Measurements from ENCODE around the gene SYT11.
A peak's percentile ranks its signal among the peaks of the same experiment; 100 is the strongest.

SYT11 gene

GRCh38 chr1:155827450-155827849 is 31.9 kb upstream of the SYT11 start:
- no peak overlapping the region for H3K27ac ChIP-seq (replicated peaks; ENCODE audit: low read length)
- no peak overlapping the region for H2BK120ac ChIP-seq (ENCODE audit: low read depth, low read length)
- no peak overlapping the region for H3K18ac ChIP-seq (ENCODE audit: low read length)
- no peak overlapping the region for H2BK12ac ChIP-seq (ENCODE audit: low read length)
- no peak overlapping the region for H3K4ac ChIP-seq (ENCODE audit: low read length)
- H3K9me3 ChIP-seq (replicated peaks in 1 of 2; ENCODE audit: control insufficient read depth in 2 of 2, insufficient read depth in 1 of 2, low read depth in 1 of 2, low read length in 2 of 2): peaks cover 0 to 11% of the 10 kb centered on the region in 2 donors
- no peak overlapping the region for H2BK5ac ChIP-seq (ENCODE audit: low read length)
- H3K27me3 ChIP-seq (ENCODE audit: control insufficient read depth in 3 of 3, insufficient read depth in 3 of 3, low read depth in 1 of 3, low read length in 3 of 3): no peaks in the 10 kb centered on the region
- no peak overlapping the region for H3K4me2 ChIP-seq (ENCODE audit: insufficient read depth, low read length, poor library complexity, severe bottlenecking)
- no peak overlapping the region for H3K14ac ChIP-seq (ENCODE audit: low read length)
- H3K4me1 ChIP-seq (ENCODE audit: control insufficient read depth in 2 of 2, insufficient read depth in 1 of 2, low read depth in 1 of 2, low read length in 2 of 2): no peaks in the 10 kb centered on the region
- H2AFZ ChIP-seq (ENCODE audit: low read length): no peak overlapping the region
- H4K8ac ChIP-seq (ENCODE audit: low read depth, low read length): no peak overlapping the region
- H3K23ac ChIP-seq (ENCODE audit: low read depth, low read length, poor library complexity): no peak overlapping the region
- H2BK15ac ChIP-seq (ENCODE audit: low read length): no peak overlapping the region
- no CpG with 5 or more reads among the region's 4 CpGs for WGBS, 2 donors (ENCODE audit: extremely low coverage in 2 of 2, insufficient read length in 2 of 2, insufficient replicate concordance in 1 of 2)
- H3K79me1 ChIP-seq (ENCODE audit: low read depth, low read length): peaks cover 4% of the 10 kb centered on the region
- H3K36me3 ChIP-seq (replicated peaks in 1 of 2; ENCODE audit: control insufficient read depth in 2 of 2, insufficient read depth in 2 of 2, low read length in 2 of 2): peaks cover 6 to 92% of the 10 kb centered on the region in 2 donors
- DNase-seq (ENCODE audit: low spot score): no peak
- H4K91ac ChIP-seq (ENCODE audit: low read depth, low read length, poor library complexity): no peak overlapping the region
- no peak overlapping the region for H3K9ac ChIP-seq (ENCODE audit: low read depth, low read length, poor library complexity)
- H3K4me3 ChIP-seq (ENCODE audit: low read length in 2 of 2): no peak overlapping the region
- H2AK5ac ChIP-seq (ENCODE audit: low read depth, low read length): no peak overlapping the region

- WGBS, 2 donors (ENCODE audit: extremely low coverage in 2 of 2, insufficient read length in 2 of 2, insufficient replicate concordance in 1 of 2): no CpG with 5 or more reads among the region's 7 CpGs
- H2BK5ac ChIP-seq (ENCODE audit: low read length): no peak overlapping the region
- no peak overlapping the region for H2BK12ac ChIP-seq (ENCODE audit: low read length)
- no peak for DNase-seq (ENCODE audit: low spot score)
- no peak overlapping the region for H4K91ac ChIP-seq (ENCODE audit: low read depth, low read length, poor library complexity)
- H3K4me2 ChIP-seq (ENCODE audit: insufficient read depth, low read length, poor library complexity, severe bottlenecking): no peak overlapping the region
- no peak overlapping the region for H2BK120ac ChIP-seq (ENCODE audit: low read depth, low read length)
- no peak overlapping the region for H3K9ac ChIP-seq (ENCODE audit: low read depth, low read length, poor library complexity)
- H3K27ac ChIP-seq (replicated peaks; ENCODE audit: low read length): no peak overlapping the region
- H2AFZ ChIP-seq (ENCODE audit: low read length): no peak overlapping the region
- no peak overlapping the region for H3K14ac ChIP-seq (ENCODE audit: low read length)
- peaks cover 2 to 16% of the 10 kb centered on the region in 2 donors for H3K9me3 ChIP-seq (replicated peaks in 1 of 2; ENCODE audit: control insufficient read depth in 2 of 2, insufficient read depth in 1 of 2, low read depth in 1 of 2, low read length in 2 of 2)
- no peak overlapping the region for H3K23ac ChIP-seq (ENCODE audit: low read depth, low read length, poor library complexity)
- H3K4me3 ChIP-seq (ENCODE audit: low read length in 2 of 2): no peak overlapping the region
- H2AK5ac ChIP-seq (ENCODE audit: low read depth, low read length): no peak overlapping the region
- H2BK15ac ChIP-seq (ENCODE audit: low read length): no peak overlapping the region
- H3K36me3 ChIP-seq (replicated peaks in 1 of 2; ENCODE audit: control insufficient read depth in 2 of 2, insufficient read depth in 2 of 2, low read length in 2 of 2): peaks cover 2 to 55% of the 10 kb centered on the region in 2 donors
- peaks cover 0 to 7% of the 10 kb centered on the region in 2 donors for H3K4me1 ChIP-seq (ENCODE audit: control insufficient read depth in 2 of 2, insufficient read depth in 1 of 2, low read depth in 1 of 2, low read length in 2 of 2)
- H4K8ac ChIP-seq (ENCODE audit: low read depth, low read length): no peak overlapping the region
- H3K27me3 ChIP-seq (ENCODE audit: control insufficient read depth in 3 of 3, insufficient read depth in 3 of 3, low read depth in 1 of 3, low read length in 3 of 3): no peaks in the 10 kb centered on the region
- H3K18ac ChIP-seq (ENCODE audit: low read length): no peak overlapping the region
- peaks cover 4% of the 10 kb centered on the region for H3K79me1 ChIP-seq (ENCODE audit: low read depth, low read length)
- no peak overlapping the region for H3K4ac ChIP-seq (ENCODE audit: low read length)
These were observed 27.9 kb upstream of the SYT11 start for GRCh38 chr1:155831279-155831976.

- no peak overlapping the region for H4K91ac ChIP-seq (ENCODE audit: low read depth, low read length, poor library complexity)
- H2BK12ac ChIP-seq (ENCODE audit: low read length): no peak overlapping the region
- H3K18ac ChIP-seq (ENCODE audit: low read length): no peak overlapping the region
- no peak overlapping the region for H3K4me2 ChIP-seq (ENCODE audit: insufficient read depth, low read length, poor library complexity, severe bottlenecking)
- no peak overlapping the region for H2BK15ac ChIP-seq (ENCODE audit: low read length)
- H4K8ac ChIP-seq (ENCODE audit: low read depth, low read length): no peak overlapping the region
- H3K9me3 ChIP-seq (replicated peaks in 1 of 2; ENCODE audit: control insufficient read depth in 2 of 2, insufficient read depth in 1 of 2, low read depth in 1 of 2, low read length in 2 of 2): peaks cover 2 to 21% of the 10 kb centered on the region in 2 donors
- DNase-seq (ENCODE audit: low spot score): no peak
- no CpG with 5 or more reads among the region's 1 CpG for WGBS, 2 donors (ENCODE audit: extremely low coverage in 2 of 2, insufficient read length in 2 of 2, insufficient replicate concordance in 1 of 2)
- H3K79me1 ChIP-seq (ENCODE audit: low read depth, low read length): peaks cover 4% of the 10 kb centered on the region
- no peak overlapping the region for H2BK5ac ChIP-seq (ENCODE audit: low read length)
- no peak overlapping the region for H3K9ac ChIP-seq (ENCODE audit: low read depth, low read length, poor library complexity)
- H3K14ac ChIP-seq (ENCODE audit: low read length): no peak overlapping the region
- H2AFZ ChIP-seq (ENCODE audit: low read length): no peak overlapping the region
- no peak overlapping the region for H3K4ac ChIP-seq (ENCODE audit: low read length)
- H3K4me1 ChIP-seq (ENCODE audit: control insufficient read depth in 2 of 2, insufficient read depth in 1 of 2, low read depth in 1 of 2, low read length in 2 of 2): peaks cover 0 to 7% of the 10 kb centered on the region in 2 donors
- peak overlapping the region; percentile 58 for H3K27ac ChIP-seq (replicated peaks; ENCODE audit: low read length)
- H2BK120ac ChIP-seq (ENCODE audit: low read depth, low read length): no peak overlapping the region
- no peaks in the 10 kb centered on the region for H3K27me3 ChIP-seq (ENCODE audit: control insufficient read depth in 3 of 3, insufficient read depth in 3 of 3, low read depth in 1 of 3, low read length in 3 of 3)
- H3K36me3 ChIP-seq (replicated peaks in 1 of 2; ENCODE audit: control insufficient read depth in 2 of 2, insufficient read depth in 2 of 2, low read length in 2 of 2): peaks cover 0 to 54% of the 10 kb centered on the region in 2 donors
- H2AK5ac ChIP-seq (ENCODE audit: low read depth, low read length): no peak overlapping the region
- H3K23ac ChIP-seq (ENCODE audit: low read depth, low read length, poor library complexity): no peak overlapping the region
- H3K4me3 ChIP-seq (ENCODE audit: low read length in 2 of 2): peak overlapping the region in 1 of 2 donors; percentile 54
These were observed 25.6 kb upstream of the SYT11 start for GRCh38 chr1:155833665-155834295.

GRCh38 chr1:155834296-155834926 is 25.0 kb upstream of the SYT11 start:
- Histone ChIP-seq H4K91ac (ENCODE audit: low read depth, low read length, poor library complexity) (no peak overlapping the region), H4K8ac (ENCODE audit: low read depth, low read length) (no peak overlapping the region), H3K14ac (ENCODE audit: low read length) (no peak overlapping the region), H3K4me2 (ENCODE audit: insufficient read depth, low read length, poor library complexity, severe bottlenecking) (no peak overlapping the region), H3K23ac (ENCODE audit: low read depth, low read length, poor library complexity) (no peak overlapping the region), H3K79me1 (ENCODE audit: low read depth, low read length) (peaks cover 4% of the 10 kb centered on the region), H3K9me3 (replicated peaks in 1 of 2; ENCODE audit: control insufficient read depth in 2 of 2, insufficient read depth in 1 of 2, low read depth in 1 of 2, low read length in 2 of 2) (peaks cover 2 to 21% of the 10 kb centered on the region in 2 donors), H2BK120ac (ENCODE audit: low read depth, low read length) (no peak overlapping the region), H3K9ac (ENCODE audit: low read depth, low read length, poor library complexity) (no peak overlapping the region), H3K27me3 (ENCODE audit: control insufficient read depth in 3 of 3, insufficient read depth in 3 of 3, low read depth in 1 of 3, low read length in 3 of 3) (no peaks in the 10 kb centered on the region), H3K4me3 (ENCODE audit: low read length in 2 of 2) (peak overlapping the region in 1 of 2 donors; percentile 54), H3K4ac (ENCODE audit: low read length) (no peak overlapping the region), H3K36me3 (replicated peaks in 1 of 2; ENCODE audit: control insufficient read depth in 2 of 2, insufficient read depth in 2 of 2, low read length in 2 of 2) (peaks cover 0 to 54% of the 10 kb centered on the region in 2 donors), H3K18ac (ENCODE audit: low read length) (no peak overlapping the region), H3K4me1 (ENCODE audit: control insufficient read depth in 2 of 2, insufficient read depth in 1 of 2, low read depth in 1 of 2, low read length in 2 of 2) (peaks cover 0 to 7% of the 10 kb centered on the region in 2 donors), H2AFZ (ENCODE audit: low read length) (no peak overlapping the region), H2BK12ac (ENCODE audit: low read length) (no peak overlapping the region), H2AK5ac (ENCODE audit: low read depth, low read length) (no peak overlapping the region), H2BK15ac (ENCODE audit: low read length) (no peak overlapping the region), H3K27ac (replicated peaks; ENCODE audit: low read length) (peak overlapping the region; percentile 52), H2BK5ac (ENCODE audit: low read length) (no peak overlapping the region)
- DNase-seq (ENCODE audit: low spot score): peak; percentile 26
- no CpG with 5 or more reads among the region's 11 CpGs for WGBS, 2 donors (ENCODE audit: extremely low coverage in 2 of 2, insufficient read length in 2 of 2, insufficient replicate concordance in 1 of 2)
